GM20000 (cell line): ENCODE results near the gene MEGF6.

Experiments used
- DNase-seq: peaks from one replicate; pipeline ENCODE4 v3.0.0; 2012; ENCODE audit warnings: low spot score
- TF ChIP-seq, protein P1 (sequence below): IDR thresholded peaks from 2 replicates; pipeline ENCODE4 v1.5.1; 2012; ENCODE audit warnings: mild to moderate bottlenecking, control low read depth; ENCODE audit errors: extremely low read depth, missing control alignments

Gene MEGF6

DNA sequence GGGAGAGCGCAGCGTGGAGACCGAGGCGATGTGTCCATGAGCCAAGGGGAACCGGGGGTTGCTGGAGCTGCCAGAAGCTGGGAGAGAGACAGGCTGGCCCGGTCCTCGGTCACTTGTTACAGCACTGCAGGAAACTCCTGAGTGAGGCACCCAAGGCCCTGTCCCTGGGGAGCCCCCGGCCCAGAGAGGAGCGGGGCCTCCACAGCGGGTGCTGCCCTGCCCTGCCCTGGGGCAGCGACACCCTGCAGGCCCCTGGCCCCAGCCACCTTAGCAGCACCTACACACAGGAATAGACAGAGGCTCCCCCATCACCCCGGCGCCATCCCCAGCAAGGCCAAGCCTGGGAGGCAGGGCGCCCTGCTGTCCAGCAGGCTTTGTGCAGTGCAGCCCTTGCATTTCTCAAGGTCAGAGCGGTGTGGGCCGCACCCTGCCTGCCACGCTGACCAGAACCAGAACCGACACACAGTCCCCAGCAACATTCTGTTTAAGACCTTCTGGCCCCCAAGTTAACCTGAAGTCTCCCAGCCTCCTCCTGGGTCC is 6.6 kb upstream of the MEGF6 start:
- no peak for DNase-seq
- TF ChIP-seq, protein P1, sequence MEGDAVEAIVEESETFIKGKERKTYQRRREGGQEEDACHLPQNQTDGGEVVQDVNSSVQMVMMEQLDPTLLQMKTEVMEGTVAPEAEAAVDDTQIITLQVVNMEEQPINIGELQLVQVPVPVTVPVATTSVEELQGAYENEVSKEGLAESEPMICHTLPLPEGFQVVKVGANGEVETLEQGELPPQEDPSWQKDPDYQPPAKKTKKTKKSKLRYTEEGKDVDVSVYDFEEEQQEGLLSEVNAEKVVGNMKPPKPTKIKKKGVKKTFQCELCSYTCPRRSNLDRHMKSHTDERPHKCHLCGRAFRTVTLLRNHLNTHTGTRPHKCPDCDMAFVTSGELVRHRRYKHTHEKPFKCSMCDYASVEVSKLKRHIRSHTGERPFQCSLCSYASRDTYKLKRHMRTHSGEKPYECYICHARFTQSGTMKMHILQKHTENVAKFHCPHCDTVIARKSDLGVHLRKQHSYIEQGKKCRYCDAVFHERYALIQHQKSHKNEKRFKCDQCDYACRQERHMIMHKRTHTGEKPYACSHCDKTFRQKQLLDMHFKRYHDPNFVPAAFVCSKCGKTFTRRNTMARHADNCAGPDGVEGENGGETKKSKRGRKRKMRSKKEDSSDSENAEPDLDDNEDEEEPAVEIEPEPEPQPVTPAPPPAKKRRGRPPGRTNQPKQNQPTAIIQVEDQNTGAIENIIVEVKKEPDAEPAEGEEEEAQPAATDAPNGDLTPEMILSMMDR = no peak

DNA sequence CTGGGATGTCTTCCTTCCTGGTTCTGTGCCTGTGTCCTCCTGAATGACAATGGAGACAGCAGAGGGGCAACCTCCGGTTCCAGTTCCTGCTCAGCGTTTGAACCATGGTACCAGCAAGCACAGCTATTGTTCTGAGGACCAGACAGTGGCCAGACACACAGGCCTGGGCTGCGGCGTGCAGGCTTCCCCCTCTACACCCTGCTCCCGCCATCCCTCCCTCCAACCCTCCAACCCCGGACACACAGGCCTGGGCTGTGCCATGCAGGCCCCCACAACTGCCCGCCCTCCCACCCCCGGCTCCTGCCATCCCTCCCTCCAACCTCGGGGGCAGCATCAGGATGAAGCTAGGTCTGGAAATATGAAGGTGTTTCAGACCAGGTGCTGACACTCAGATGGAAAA is 5.6 kb upstream of the MEGF6 start:
- TF ChIP-seq, protein P1 = no peak
- no peak for DNase-seq

- DNase-seq = no peak
Observed at GRCh38 chr1:3614755-3615742, 3.7 kb upstream of the MEGF6 start.

DNA sequence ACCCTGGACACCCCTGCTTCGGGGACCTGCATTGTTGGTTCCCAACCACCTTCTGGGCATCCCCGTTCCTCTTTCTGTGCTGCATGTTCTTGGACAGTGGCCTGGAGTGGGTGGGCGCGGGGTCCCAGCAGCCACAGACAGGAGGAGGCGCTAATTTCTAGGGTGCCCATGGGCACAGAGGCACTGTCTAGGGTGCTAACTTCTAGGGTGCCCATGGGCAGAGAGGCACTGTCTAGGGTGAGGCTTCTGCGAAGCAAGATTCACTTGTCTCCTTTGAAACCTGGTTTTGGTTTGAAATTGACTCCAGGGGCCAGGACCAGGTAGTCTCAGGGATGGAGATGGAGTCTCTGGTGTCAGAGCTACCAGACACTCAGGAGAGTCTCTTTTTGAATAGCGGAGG is 815 bp upstream of the MEGF6 start:
- TF ChIP-seq, protein P1 = no peak
- no peak for DNase-seq

More at GRCh38 chr1:3614755-3615742, 3.7 kb upstream of the MEGF6 start:
- TF ChIP-seq, protein P1 = peak; percentile 24

GRCh38 chr1:3610527-3611169 is 660 bp downstream of the MEGF6 start:
- TF ChIP-seq, protein P1 = no peak
- DNase-seq = no peak

GRCh38 chr1:3609769-3610526 is 1.4 kb downstream of the MEGF6 start:
- TF ChIP-seq, protein P1 = no peak
- DNase-seq = no peak
